Smooth muscle cell of the pulmonary artery (primary cell): Measurements from ENCODE around the gene MAB21L2. TPM values are rescaled to one million over a fixed set of nuclear protein-coding genes. Genes with fewer than 3 reads are reported as not detected.

ENCODE experiments used
- total RNA-seq: library from RNA; depleted of rRNA; stranded (reverse); fragments of >200 nt; gene quantifications from 2 replicates; pipeline ENCODE4 v1.2.3, GENCODE V29; 2014

Gene MAB21L2
- total RNA-seq = 4.6 and 54.3 TPM in 2 replicates

DNA sequence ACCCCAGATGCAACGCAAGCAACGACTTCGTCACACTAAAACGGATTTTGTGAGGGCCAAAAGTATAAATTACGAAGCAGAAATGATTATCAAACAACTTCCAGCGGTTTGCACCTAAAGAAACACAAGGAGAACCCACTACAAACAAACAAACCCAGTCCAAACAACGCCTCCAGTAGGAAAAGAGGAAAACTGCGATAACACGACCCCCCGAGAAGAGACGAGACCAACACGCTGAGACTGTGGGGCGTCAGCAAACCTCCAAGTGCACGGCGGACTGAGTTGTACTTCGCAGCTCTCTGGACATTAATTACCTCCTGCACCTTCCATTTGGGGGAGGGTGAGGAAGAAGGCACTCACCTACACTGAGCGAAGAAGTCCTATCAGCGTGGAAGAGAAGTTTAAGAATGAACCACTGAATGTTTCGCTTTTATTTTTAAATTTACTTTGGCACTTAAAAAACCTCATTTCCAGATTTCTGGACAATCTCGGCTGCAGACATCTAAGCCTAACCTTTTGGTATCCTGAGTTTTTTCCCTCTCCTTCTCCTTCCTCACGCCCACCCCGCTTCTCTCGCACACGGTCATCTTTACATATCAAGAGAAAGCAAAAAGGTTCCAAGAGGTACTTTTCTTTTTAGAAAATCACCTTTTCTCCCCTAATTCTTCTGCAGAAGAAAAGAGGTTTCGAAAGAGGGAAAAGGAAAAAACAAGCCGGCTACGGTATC lies at the start of gene MAB21L2:
MAB21L2 (plus strand) TSS at position 6 of the 727 bp plus-strand sequence. CDS start 879 bp downstream, outside the sequence.

